Ovary (tissue), 9 donors: ENCODE results near the gene UXT. TPM values are rescaled to one million over a fixed set of nuclear protein-coding genes. Genes with fewer than 3 reads are reported as not detected.
A peak's percentile ranks its signal among the peaks of the same experiment; 100 is the strongest.

Experiments used
- DNase-seq, 5 donors: peaks; one replicate each; pipeline ENCODE4 v3.0.0-alpha.2; 2019 to 2020
- H3K27ac ChIP-seq, 2 donors: fragments of 200-600 bp; one replicate each; pipeline versions ENCODE4 v1.5.1 to v1.8.0; 2019 to 2022
- H3K27me3 ChIP-seq: fragments of 200-600 bp; one replicate; pipeline ENCODE4 v1.8.0; 2022
- H3K36me3 ChIP-seq: fragments of 200-600 bp; sonication (generic); one replicate; pipeline ENCODE4 v1.5.1; 2019
- H3K4me1 ChIP-seq: one replicate; pipeline ENCODE4 v1.8.1; 2013; ENCODE audit warnings: mild to moderate bottlenecking, moderate library complexity; ENCODE audit not compliant: insufficient read depth
- H3K4me3 ChIP-seq: fragments of 200-600 bp; sonication (generic); one replicate; pipeline ENCODE4 v1.5.1; 2017
- H3K9me3 ChIP-seq, 2 donors: fragments of 200-600 bp in 1 of 2; sonication (generic) in 1 of 2; one replicate each; pipeline versions ENCODE4 v1.5.1 to v1.8.1; 2013 to 2019; ENCODE audit warnings: mild to moderate bottlenecking in 1 of 2, moderate library complexity in 1 of 2
- CTCF ChIP-seq, 3 donors: fragments of 450-650 bp in 2 of 3; fragments of 200-600 bp in 1 of 3; IDR thresholded peaks; one replicate each; pipeline versions ENCODE4 v1.5.1 to v1.8.0; 2016 to 2022; ENCODE audit warnings: antibody characterized with exemption in 3 of 3, mild to moderate bottlenecking in 1 of 3
- EP300 ChIP-seq: sonication (generic); formaldehyde crosslinking; IDR thresholded peaks from one replicate; pipeline ENCODE4 v1.6.1; 2017; ENCODE audit warnings: antibody characterized with exemption
- POLR2A ChIP-seq: fragments of 450-650 bp; IDR thresholded peaks from one replicate; pipeline ENCODE4 v1.6.1; 2017; ENCODE audit warnings: antibody characterized with exemption, mild to moderate bottlenecking, moderate library complexity
- WGBS, 3 donors: extraction: QIAGEN DNeasy Blood & Tissue Kit in 1 of 3; methylation state at CpG; one replicate each; pipeline versions ENCODE4 v1.1.5 to v1.1.7; 2013 to 2017; 5-methylcytosine and 5-hydroxymethylcytosine counted together
- intact Hi-C, 4 donors: fragments of 100-400 bp; cut with DNase I; formaldehyde crosslinking; loops; one replicate each; pipeline versions ENCODE4 v1.11.0 to v1.15.1; 2022 to 2023
- polyA plus RNA-seq, 2 donors: library from polyadenylated mRNA; stranded (reverse); fragments of 200-250 nt in 1 of 2; fragments of 350-450 nt in 1 of 2; fragmentation: Illumina TruSeq in 1 of 2; extraction: RNeasy Lipid Tissue Mini Kit (QIAGEN cat#74804) in 1 of 2; gene quantifications; one replicate each; pipeline ENCODE4 v1.2.3, GENCODE V29; 2013 to 2014
- total RNA-seq, 7 donors: library from RNA; depleted of rRNA in 2 of 7; stranded (reverse); fragments of >200 nt in 2 of 7; fragmentation: NEBNext Ultra II Directional in 3 of 7; extraction: Animal tissue kit (Norgen Biotek cat#: 25700) in 3 of 7; gene quantifications; one replicate each; pipeline versions ENCODE4 v1.1.0 to v1.2.4, GENCODE V29; 2016 to 2023
- donor health status: DM: no; HTN: no; CAD: no; lungs with moderate emphysema.
- donor health status: DM: no; HTN: no; CAD: no.
- donor health status: Bipolar disorder and iron deficiency.
- donor health status: DM: yes; HTN: yes; CAD: no.
- donor health status: DM: no; HTN: no; CAD: no.
- donor health status: DM: yes; HTN: yes; CAD: no.

UXT gene
- total and polyA plus RNA-seq, 9 donors = 114 to 235 (median 151) TPM

GRCh38 chrX:47620303-47620685 is 38.7 kb downstream of the UXT start:
- H3K27me3 ChIP-seq = no peaks in the 10 kb centered on the region
- intact Hi-C loops = no loop called here
- DNase-seq = no peak
- no peaks in the 10 kb centered on the region for H3K9me3 ChIP-seq
- 59 to 67% (median 60%) methylated on average over 9 of the region's 9 CpGs for whole genome bisulfite sequencing, 3 donors
- no peak overlapping the region for H3K4me3 ChIP-seq
- no peaks in the 10 kb centered on the region for H3K4me1 ChIP-seq
- no peak overlapping the region for H3K27ac ChIP-seq
- H3K36me3 ChIP-seq = no peaks in the 10 kb centered on the region
- TF ChIP-seq EP300 (no peak), CTCF (IDR thresholded peaks at IDR 0.05) (no peak), POLR2A (no peak)

- WGBS, 3 donors = 26 to 38% (median 36%) methylated on average over 51 to 88 of the region's 88 CpGs
- DNase-seq = peak; percentile 78 to 90 (median 86)
- intact Hi-C loops = no loop called here
Observed at GRCh38 chrX:47619486-47620302, 39.3 kb downstream of the UXT start, which contains the start of gene SYN1. Gene SYN1, minus strand, starts transcription at chrX:47619857. Its CDS starts 129 bp downstream, at chrX:47619728.

GRCh38 chrX:47618923-47619485 is 40.0 kb downstream of the UXT start:
- Histone ChIP-seq H3K4me1 (no peaks in the 10 kb centered on the region), H3K27ac (no peak overlapping the region), H3K27me3 (no peaks in the 10 kb centered on the region), H3K36me3 (no peaks in the 10 kb centered on the region), H3K9me3 (no peaks in the 10 kb centered on the region), H3K4me3 (no peak overlapping the region)
- intact Hi-C loops = no loop called here
- 50 to 51% (median 51%) methylated on average over 28 to 32 of the region's 32 CpGs for WGBS, 3 donors
- no peak for DNase-seq
- TF ChIP-seq POLR2A = no peak

More at GRCh38 chrX:47619486-47620302, 39.3 kb downstream of the UXT start, which contains the start of gene SYN1:
- Histone ChIP-seq H3K27me3 (no peaks in the 10 kb centered on the region), H3K36me3 (no peaks in the 10 kb centered on the region), H3K4me3 (peak within 1 kb of the TSS; percentile 18), H3K27ac (no peak within 1 kb of the TSS), H3K9me3 (no peaks in the 10 kb centered on the region), H3K4me1 (no peaks in the 10 kb centered on the region)
- TF ChIP-seq POLR2A (no peak), CTCF (IDR thresholded peaks at IDR 0.05) (peak in 1 of 3 donors; percentile 64), EP300 (no peak)

GRCh38 chrX:47614618-47615017 is 44.4 kb downstream of the UXT start:
- DNase-seq = no peak
- Histone ChIP-seq H3K27me3 (no peaks in the 10 kb centered on the region), H3K4me3 (no peak overlapping the region), H3K4me1 (no peaks in the 10 kb centered on the region), H3K9me3 (no peaks in the 10 kb centered on the region), H3K36me3 (no peaks in the 10 kb centered on the region), H3K27ac (no peak overlapping the region)
- TF ChIP-seq EP300 (no peak), POLR2A (no peak), CTCF (IDR thresholded peaks at IDR 0.05) (no peak)
- intact Hi-C loops = no loop called here
- WGBS, 3 donors = 70 to 87% (median 75%) methylated on average over 5 of the region's 5 CpGs

- DNase-seq = no peak
- H3K36me3 ChIP-seq = no peaks in the 10 kb centered on the region
Observed at GRCh38 chrX:47613082-47613481, 45.9 kb downstream of the UXT start.

More at GRCh38 chrX:47613082-47613481, 45.9 kb downstream of the UXT start:
- Histone ChIP-seq H3K9me3 (no peaks in the 10 kb centered on the region), H3K4me3 (no peak overlapping the region), H3K4me1 (no peaks in the 10 kb centered on the region), H3K27me3 (no peaks in the 10 kb centered on the region), H3K27ac (no peak overlapping the region)
- intact Hi-C loops = no loop called here
- WGBS, 3 donors = 82 to 88% (median 85%) methylated on average over 8 of the region's 8 CpGs
- TF ChIP-seq CTCF (IDR thresholded peaks at IDR 0.05) (no peak), EP300 (no peak), POLR2A (no peak)
